ENCODE data around the gene TJP3.

TJP3 gene

GRCh38 chr19:3792114-3792513 is 83.9 kb downstream of the TJP3 start:
- DNase-seq (ENCODE audit: low read depth) = no peak
- H3K4me3 ChIP-seq (ENCODE audit: low read length) = no peak overlapping the region
- TF ChIP-seq CTCF (conservative IDR thresholded peaks at IDR 0.05; ENCODE audit: low read depth, low read length) = no peak

- TF ChIP-seq CTCF (conservative IDR thresholded peaks at IDR 0.05; ENCODE audit: low read depth, low read length) = no peak
- H3K4me3 ChIP-seq (ENCODE audit: low read length) = no peak overlapping the region
- no peak for DNase-seq (ENCODE audit: low read depth)
Measured at GRCh38 chr19:3793799-3794198, 85.6 kb downstream of the TJP3 start.

- no peak for DNase-seq (ENCODE audit: low read depth)
- no peak for TF ChIP-seq CTCF (conservative IDR thresholded peaks at IDR 0.05; ENCODE audit: low read depth, low read length)
- H3K4me3 ChIP-seq (ENCODE audit: low read length) = no peak overlapping the region
Measured at GRCh38 chr19:3796358-3796757, 88.2 kb downstream of the TJP3 start.

- DNase-seq (ENCODE audit: low read depth) = no peak
- no peak overlapping the region for H3K4me3 ChIP-seq (ENCODE audit: low read length)
- no peak for TF ChIP-seq CTCF (conservative IDR thresholded peaks at IDR 0.05; ENCODE audit: low read depth, low read length)
Measured at GRCh38 chr19:3798137-3798536, 90.0 kb downstream of the TJP3 start.

Data from retinal pigment epithelial cell (primary cell).